Esophagus squamous epithelium (tissue), 4 donors: ENCODE results near the gene CAMKMT.

ENCODE experiments used
- POLR2A ChIP-seq, 4 donors: fragments of 450-650 bp; IDR thresholded peaks; one replicate each; pipeline ENCODE4 v1.6.1; 2017; ENCODE audit warnings: antibody characterized with exemption in 4 of 4, mild to moderate bottlenecking in 4 of 4, moderate library complexity in 3 of 4
- TF ChIP-seq, protein P1 (sequence below), 6 experiments: fragments of 450-650 bp in 4 of 6; fragments of 200-600 bp in 2 of 6; sonication (generic) in 2 of 6; IDR thresholded peaks; one replicate each; pipeline ENCODE4 v1.5.1; 2016 to 2019; ENCODE audit warnings: antibody characterized with exemption in 6 of 6, mild to moderate bottlenecking in 4 of 6, moderate library complexity in 4 of 6

DNA sequence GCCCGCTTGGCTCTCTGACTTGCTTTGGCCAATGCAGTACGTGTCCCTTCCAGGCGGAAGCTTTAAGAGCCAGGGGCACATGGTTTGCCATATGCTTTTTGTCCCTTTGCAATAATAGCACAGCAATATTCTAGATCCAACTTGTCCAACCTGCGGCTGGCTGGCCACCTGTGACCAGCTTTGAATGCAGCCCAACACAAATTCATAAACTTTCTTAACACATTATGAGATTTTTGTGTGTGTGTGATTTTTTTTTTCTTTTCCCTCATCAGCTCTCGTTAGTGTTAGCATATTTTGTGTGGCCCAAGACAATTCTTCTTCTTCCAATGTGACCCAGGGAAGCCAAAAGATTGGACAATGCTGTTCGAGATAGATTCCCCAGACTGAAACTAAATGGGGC lies 460.4 kb downstream of the CAMKMT start:
- TF ChIP-seq, protein P1, sequence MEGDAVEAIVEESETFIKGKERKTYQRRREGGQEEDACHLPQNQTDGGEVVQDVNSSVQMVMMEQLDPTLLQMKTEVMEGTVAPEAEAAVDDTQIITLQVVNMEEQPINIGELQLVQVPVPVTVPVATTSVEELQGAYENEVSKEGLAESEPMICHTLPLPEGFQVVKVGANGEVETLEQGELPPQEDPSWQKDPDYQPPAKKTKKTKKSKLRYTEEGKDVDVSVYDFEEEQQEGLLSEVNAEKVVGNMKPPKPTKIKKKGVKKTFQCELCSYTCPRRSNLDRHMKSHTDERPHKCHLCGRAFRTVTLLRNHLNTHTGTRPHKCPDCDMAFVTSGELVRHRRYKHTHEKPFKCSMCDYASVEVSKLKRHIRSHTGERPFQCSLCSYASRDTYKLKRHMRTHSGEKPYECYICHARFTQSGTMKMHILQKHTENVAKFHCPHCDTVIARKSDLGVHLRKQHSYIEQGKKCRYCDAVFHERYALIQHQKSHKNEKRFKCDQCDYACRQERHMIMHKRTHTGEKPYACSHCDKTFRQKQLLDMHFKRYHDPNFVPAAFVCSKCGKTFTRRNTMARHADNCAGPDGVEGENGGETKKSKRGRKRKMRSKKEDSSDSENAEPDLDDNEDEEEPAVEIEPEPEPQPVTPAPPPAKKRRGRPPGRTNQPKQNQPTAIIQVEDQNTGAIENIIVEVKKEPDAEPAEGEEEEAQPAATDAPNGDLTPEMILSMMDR (IDR thresholded peaks at IDR 0.05), result no peak
- TF ChIP-seq POLR2A (IDR thresholded peaks at IDR 0.05), result no peak
